ENCODE data around the gene TAS2R39.
"Not testable (repeated sequence)": the region's sequence is repeated elsewhere in the genome, so short reads cannot be mapped to it uniquely, and the experiment has no call there.

The TAS2R39 gene

DNA sequence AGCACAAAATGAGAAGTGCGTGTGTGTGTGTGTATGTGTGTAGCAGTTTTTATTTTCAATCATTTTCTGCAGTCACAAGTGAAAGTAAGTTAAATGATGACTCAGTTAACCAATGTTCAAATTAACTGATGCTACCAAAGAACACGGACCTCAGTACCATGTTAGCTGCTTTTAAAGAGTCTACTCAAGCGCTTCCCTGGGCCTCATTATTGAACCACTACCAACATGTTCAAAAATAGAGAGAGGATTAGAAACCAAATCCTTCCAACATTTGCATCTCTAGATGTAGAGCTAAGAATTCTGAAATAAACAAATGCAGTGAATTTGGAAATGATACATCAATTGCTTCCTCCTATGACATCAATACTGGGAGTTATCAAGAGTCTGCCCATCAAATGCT, at the start of gene TAS2R39:
TAS2R39 (plus strand) TSS at position 396 of the 400 bp plus-strand sequence; CDS start at position 396, 0 bp downstream.
- Histone ChIP-seq H3K36me3 (ENCODE audit: low read length) (no peaks in the 10 kb centered on the region), H2AFZ (ENCODE audit: low read depth, low read length, severe bottlenecking) (no peak within 1 kb of the TSS), H3K9ac (ENCODE audit: low read length) (no peak within 1 kb of the TSS), H3K9me3 (ENCODE audit: insufficient read depth, low read length) (peaks cover 5% of the 10 kb centered on the region; the same call in 1 of the 2 replicates), H3K27ac (ENCODE audit: low read depth, low read length) (no peak within 1 kb of the TSS), H3K27me3 (ENCODE audit: low read length) (no peaks in the 10 kb centered on the region), H3K79me2 (ENCODE audit: insufficient read depth, low read length) (no peaks in the 10 kb centered on the region), H3K4me2 (ENCODE audit: low read depth, low read length, poor library complexity, severe bottlenecking) (no peak within 1 kb of the TSS), H3K9me2 (replicated peaks; ENCODE audit: insufficient read depth, low read length) (no peaks in the 10 kb centered on the region), H3F3A (ENCODE audit: insufficient read depth) (no peaks in the 10 kb centered on the region), H3K4me3 (ENCODE audit: insufficient read depth, low read length, poor library complexity, severe bottlenecking) (no peak within 1 kb of the TSS), H4K20me1 (ENCODE audit: low read depth, low read length) (no peaks in the 10 kb centered on the region)
- TF ChIP-seq EZH2phosphoT487 (conservative IDR thresholded peaks at IDR 0.05; ENCODE audit: low read length), result no peak
- TF ChIP-seq, protein P1, sequence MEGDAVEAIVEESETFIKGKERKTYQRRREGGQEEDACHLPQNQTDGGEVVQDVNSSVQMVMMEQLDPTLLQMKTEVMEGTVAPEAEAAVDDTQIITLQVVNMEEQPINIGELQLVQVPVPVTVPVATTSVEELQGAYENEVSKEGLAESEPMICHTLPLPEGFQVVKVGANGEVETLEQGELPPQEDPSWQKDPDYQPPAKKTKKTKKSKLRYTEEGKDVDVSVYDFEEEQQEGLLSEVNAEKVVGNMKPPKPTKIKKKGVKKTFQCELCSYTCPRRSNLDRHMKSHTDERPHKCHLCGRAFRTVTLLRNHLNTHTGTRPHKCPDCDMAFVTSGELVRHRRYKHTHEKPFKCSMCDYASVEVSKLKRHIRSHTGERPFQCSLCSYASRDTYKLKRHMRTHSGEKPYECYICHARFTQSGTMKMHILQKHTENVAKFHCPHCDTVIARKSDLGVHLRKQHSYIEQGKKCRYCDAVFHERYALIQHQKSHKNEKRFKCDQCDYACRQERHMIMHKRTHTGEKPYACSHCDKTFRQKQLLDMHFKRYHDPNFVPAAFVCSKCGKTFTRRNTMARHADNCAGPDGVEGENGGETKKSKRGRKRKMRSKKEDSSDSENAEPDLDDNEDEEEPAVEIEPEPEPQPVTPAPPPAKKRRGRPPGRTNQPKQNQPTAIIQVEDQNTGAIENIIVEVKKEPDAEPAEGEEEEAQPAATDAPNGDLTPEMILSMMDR (IDR thresholded peaks at IDR 0.05; ENCODE audit: insufficient read depth, low read length, poor library complexity, severe bottlenecking), result no peak

DNA sequence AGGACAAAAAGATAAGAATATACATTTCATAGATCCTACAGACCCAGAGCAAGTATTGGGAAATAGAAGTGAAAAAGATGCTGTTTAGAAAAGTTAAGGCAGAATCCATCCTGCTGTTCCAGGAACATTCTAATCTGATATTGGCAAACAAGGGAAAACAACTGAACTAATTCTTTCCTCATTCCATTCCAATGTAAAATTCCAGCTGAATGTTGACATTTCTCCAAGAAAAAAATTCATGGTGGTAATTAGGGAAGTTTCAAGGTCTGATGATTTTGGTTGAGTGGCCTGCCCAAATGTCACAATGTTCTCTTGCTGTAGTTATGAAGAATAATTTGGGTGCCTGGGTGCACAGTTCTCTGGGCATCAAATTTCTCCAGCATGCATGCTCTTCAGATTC, 36.1 kb upstream of the TAS2R39 start:
- no peak for TF ChIP-seq EZH2phosphoT487 (conservative IDR thresholded peaks at IDR 0.05; ENCODE audit: low read length)
- no peaks in the 10 kb centered on the region for H3F3A ChIP-seq (ENCODE audit: insufficient read depth)
- no peaks in the 10 kb centered on the region for H3K79me2 ChIP-seq (ENCODE audit: insufficient read depth, low read length)
- no peak overlapping the region for H3K4me3 ChIP-seq (ENCODE audit: insufficient read depth, low read length, poor library complexity, severe bottlenecking)
- H3K36me3 ChIP-seq (ENCODE audit: low read length), result no peaks in the 10 kb centered on the region
- H2AFZ ChIP-seq (ENCODE audit: low read depth, low read length, severe bottlenecking), result no peak overlapping the region
- H3K27ac ChIP-seq (ENCODE audit: low read depth, low read length), result no peak overlapping the region
- no peak overlapping the region for H3K4me2 ChIP-seq (ENCODE audit: low read depth, low read length, poor library complexity, severe bottlenecking)
- no peak overlapping the region for H3K9ac ChIP-seq (ENCODE audit: low read length)
- no peaks in the 10 kb centered on the region for H3K9me3 ChIP-seq (ENCODE audit: insufficient read depth, low read length)
- H4K20me1 ChIP-seq (ENCODE audit: low read depth, low read length), result no peaks in the 10 kb centered on the region
- no peaks in the 10 kb centered on the region for H3K9me2 ChIP-seq (replicated peaks; ENCODE audit: insufficient read depth, low read length)
- H3K27me3 ChIP-seq (ENCODE audit: low read length), result no peaks in the 10 kb centered on the region

DNA sequence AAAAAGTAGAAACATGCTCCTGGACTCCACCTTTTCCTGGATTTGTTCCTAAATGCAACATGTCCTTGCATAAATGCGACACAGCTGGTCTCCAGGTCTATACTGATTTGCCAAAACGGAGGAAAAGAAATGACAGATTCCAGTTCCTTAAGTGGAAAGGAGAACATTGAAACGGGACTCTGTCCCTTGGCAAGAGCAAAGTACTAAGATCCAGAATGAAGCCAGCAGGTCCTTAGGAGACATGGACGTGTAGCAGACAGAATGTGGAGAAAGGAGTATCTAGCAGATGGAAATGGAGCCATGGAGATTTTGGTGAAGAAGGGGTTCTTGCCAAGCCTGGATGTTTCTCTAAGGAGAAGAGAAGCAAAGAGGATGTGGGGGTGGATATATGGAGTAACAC, 35.2 kb upstream of the TAS2R39 start:
- no peak overlapping the region for H3K4me3 ChIP-seq (ENCODE audit: insufficient read depth, low read length, poor library complexity, severe bottlenecking)
- H3F3A ChIP-seq (ENCODE audit: insufficient read depth), result no peaks in the 10 kb centered on the region
- no peaks in the 10 kb centered on the region for H3K9me3 ChIP-seq (ENCODE audit: insufficient read depth, low read length)
- no peak overlapping the region for H3K9ac ChIP-seq (ENCODE audit: low read length)
- no peak for TF ChIP-seq EZH2phosphoT487 (conservative IDR thresholded peaks at IDR 0.05; ENCODE audit: low read length)
- TF ChIP-seq, protein P1 (IDR thresholded peaks at IDR 0.05; ENCODE audit: insufficient read depth, low read length, poor library complexity, severe bottlenecking), result no peak
- H4K20me1 ChIP-seq (ENCODE audit: low read depth, low read length), result no peaks in the 10 kb centered on the region
- no peak overlapping the region for H2AFZ ChIP-seq (ENCODE audit: low read depth, low read length, severe bottlenecking)
- no peaks in the 10 kb centered on the region for H3K27me3 ChIP-seq (ENCODE audit: low read length)
- H3K36me3 ChIP-seq (ENCODE audit: low read length), result no peaks in the 10 kb centered on the region
- H3K9me2 ChIP-seq (replicated peaks; ENCODE audit: insufficient read depth, low read length), result no peaks in the 10 kb centered on the region
- H3K27ac ChIP-seq (ENCODE audit: low read depth, low read length), result no peak overlapping the region
- no peak overlapping the region for H3K4me2 ChIP-seq (ENCODE audit: low read depth, low read length, poor library complexity, severe bottlenecking)
- H3K79me2 ChIP-seq (ENCODE audit: insufficient read depth, low read length), result no peaks in the 10 kb centered on the region

DNA sequence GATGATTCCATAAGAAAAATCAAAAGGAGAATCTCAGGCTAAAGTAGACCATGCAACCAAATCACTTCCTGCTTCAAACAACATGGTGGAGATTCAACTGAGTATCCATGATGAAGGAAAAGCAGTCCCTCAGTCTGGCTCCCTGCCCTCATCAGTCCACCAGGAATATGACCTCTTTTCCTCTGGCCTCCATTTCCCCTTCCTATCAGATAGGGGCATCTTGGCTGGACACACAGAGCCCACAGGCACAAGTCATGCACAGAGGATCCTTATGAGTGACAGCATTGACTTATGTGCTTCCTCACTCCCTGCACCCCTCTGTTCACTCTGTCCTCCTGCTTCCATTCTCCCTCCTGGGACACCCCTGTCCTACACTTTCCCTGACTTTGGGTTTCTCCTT, 34.6 kb upstream of the TAS2R39 start:
- H3K4me3 ChIP-seq (ENCODE audit: insufficient read depth, low read length, poor library complexity, severe bottlenecking), result no peak overlapping the region
- TF ChIP-seq EZH2phosphoT487 (conservative IDR thresholded peaks at IDR 0.05; ENCODE audit: low read length), result no peak
- no peaks in the 10 kb centered on the region for H3K79me2 ChIP-seq (ENCODE audit: insufficient read depth, low read length)
- H4K20me1 ChIP-seq (ENCODE audit: low read depth, low read length), result no peaks in the 10 kb centered on the region
- H3K9me3 ChIP-seq (ENCODE audit: insufficient read depth, low read length), result no peaks in the 10 kb centered on the region
- H3K36me3 ChIP-seq (ENCODE audit: low read length), result no peaks in the 10 kb centered on the region
- no peaks in the 10 kb centered on the region for H3K27me3 ChIP-seq (ENCODE audit: low read length)
- no peak overlapping the region for H3K4me2 ChIP-seq (ENCODE audit: low read depth, low read length, poor library complexity, severe bottlenecking)
- H2AFZ ChIP-seq (ENCODE audit: low read depth, low read length, severe bottlenecking), result no peak overlapping the region
- H3K27ac ChIP-seq (ENCODE audit: low read depth, low read length), result no peak overlapping the region
- no peak overlapping the region for H3K9ac ChIP-seq (ENCODE audit: low read length)
- no peaks in the 10 kb centered on the region for H3K9me2 ChIP-seq (replicated peaks; ENCODE audit: insufficient read depth, low read length)
- no peaks in the 10 kb centered on the region for H3F3A ChIP-seq (ENCODE audit: insufficient read depth)

DNA sequence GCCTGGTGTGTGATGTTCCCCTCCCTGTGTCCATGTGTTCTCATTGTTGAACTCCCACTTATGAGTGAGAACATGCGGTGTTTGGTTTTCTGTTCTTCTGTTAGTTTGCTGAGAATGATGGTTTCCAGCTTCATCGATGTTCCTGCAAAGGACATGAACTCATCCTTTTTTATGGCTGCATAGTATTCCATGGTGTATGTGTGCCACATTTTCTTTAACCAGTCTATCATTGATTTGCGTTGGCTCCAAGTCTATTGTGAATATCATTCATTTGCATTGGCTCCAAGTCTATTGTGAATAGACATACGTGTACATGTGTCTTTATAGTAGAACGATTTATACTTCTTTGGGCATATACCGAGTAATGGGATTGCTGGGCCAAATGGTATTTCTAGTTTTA, 32.5 kb upstream of the TAS2R39 start:
- not testable (repeated sequence) for H3K79me2 ChIP-seq (ENCODE audit: insufficient read depth, low read length); H3K27ac ChIP-seq (ENCODE audit: low read depth, low read length); H3K27me3 ChIP-seq (ENCODE audit: low read length); H3K36me3 ChIP-seq (ENCODE audit: low read length); H3K9me3 ChIP-seq (ENCODE audit: insufficient read depth, low read length); H3F3A ChIP-seq (ENCODE audit: insufficient read depth); H3K4me3 ChIP-seq (ENCODE audit: insufficient read depth, low read length, poor library complexity, severe bottlenecking); H4K20me1 ChIP-seq (ENCODE audit: low read depth, low read length); H3K9ac ChIP-seq (ENCODE audit: low read length); H3K9me2 ChIP-seq (replicated peaks; ENCODE audit: insufficient read depth, low read length); H2AFZ ChIP-seq (ENCODE audit: low read depth, low read length, severe bottlenecking); H3K4me2 ChIP-seq (ENCODE audit: low read depth, low read length, poor library complexity, severe bottlenecking)

DNA sequence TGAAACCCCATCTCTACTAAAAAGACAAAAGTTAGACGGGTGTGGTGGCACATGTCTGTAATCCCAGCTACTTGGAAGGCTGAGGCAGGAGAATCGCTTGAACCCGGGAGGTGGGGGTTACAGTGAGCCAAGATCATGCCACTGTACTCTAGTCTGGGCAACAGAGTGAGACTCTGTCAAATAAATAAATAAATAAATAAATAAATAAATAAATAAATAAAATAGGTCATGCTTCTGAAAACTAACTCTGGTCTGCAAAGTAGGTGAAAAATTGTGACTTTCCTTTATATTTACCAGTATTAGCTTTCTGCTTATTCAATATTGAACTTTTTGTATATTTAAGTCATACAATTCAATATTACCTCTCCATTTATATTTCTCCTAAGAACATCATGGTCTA, 24.6 kb upstream of the TAS2R39 start:
- H3K79me2 ChIP-seq (ENCODE audit: insufficient read depth, low read length); H3K9me3 ChIP-seq (ENCODE audit: insufficient read depth, low read length); H3F3A ChIP-seq (ENCODE audit: insufficient read depth); H3K27ac ChIP-seq (ENCODE audit: low read depth, low read length); H3K27me3 ChIP-seq (ENCODE audit: low read length); H3K4me2 ChIP-seq (ENCODE audit: low read depth, low read length, poor library complexity, severe bottlenecking); H2AFZ ChIP-seq (ENCODE audit: low read depth, low read length, severe bottlenecking); H4K20me1 ChIP-seq (ENCODE audit: low read depth, low read length); H3K36me3 ChIP-seq (ENCODE audit: low read length); H3K9me2 ChIP-seq (replicated peaks; ENCODE audit: insufficient read depth, low read length); H3K4me3 ChIP-seq (ENCODE audit: insufficient read depth, low read length, poor library complexity, severe bottlenecking); H3K9ac ChIP-seq (ENCODE audit: low read length): not testable (repeated sequence)
